ENCODE measurements around the gene KREMEN2.
A peak's percentile ranks its signal among the peaks of the same experiment; 100 is the strongest.

Gene KREMEN2

GRCh38 chr16:2980227-2981176 lies 16.4 kb downstream of the KREMEN2 start, which contains the start of gene PKMYT1:
Gene PKMYT1 (minus strand): TSS chr16:2980446. CDS start chr16:2979657, 789 bp downstream.
- peak; percentile 93 for DNase-seq (ENCODE audit: low spot score)

DNA sequence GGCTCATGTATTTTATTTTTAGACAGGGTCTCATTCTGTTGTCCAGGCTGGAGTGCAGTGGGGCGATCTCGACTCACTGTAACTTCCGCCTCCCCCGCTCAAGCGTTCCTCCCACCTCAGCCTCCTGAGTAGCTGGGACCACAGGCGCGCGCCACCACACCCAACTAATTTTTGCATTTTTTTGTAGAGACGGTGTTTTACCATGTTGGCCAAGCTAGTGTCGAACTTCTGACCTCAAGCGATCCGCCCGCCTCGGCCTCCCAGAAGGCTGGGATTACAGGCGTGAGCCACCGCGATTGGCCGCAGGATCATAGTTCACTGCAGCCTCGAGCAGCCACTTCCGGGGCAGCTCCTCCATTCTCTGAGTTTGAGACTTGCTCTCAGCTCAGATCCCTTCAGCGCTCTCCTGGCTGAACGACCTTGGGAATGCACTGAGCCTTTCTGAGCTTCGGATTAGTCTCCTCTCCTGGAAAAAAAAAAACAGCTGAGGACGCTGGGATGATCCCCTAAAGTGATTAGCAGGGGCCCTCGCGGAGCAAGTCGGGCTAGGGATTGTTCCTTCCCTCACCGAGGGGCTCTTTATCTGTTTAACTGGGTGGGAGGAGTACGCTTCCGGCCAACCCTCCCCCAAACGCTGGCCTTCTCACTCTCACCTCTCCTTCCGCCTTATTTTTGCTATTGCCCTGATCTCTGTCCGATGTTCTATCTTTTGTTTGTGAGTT lies 17.3 kb downstream of the KREMEN2 start:
- no peak for DNase-seq (ENCODE audit: low spot score)

- DNase-seq (ENCODE audit: low spot score): no peak
Observed at GRCh38 chr16:2981899-2982250, 17.8 kb downstream of the KREMEN2 start.

- no peak for DNase-seq (ENCODE audit: low spot score)
Observed at GRCh38 chr16:2982402-2982801, 18.3 kb downstream of the KREMEN2 start.

DNA sequence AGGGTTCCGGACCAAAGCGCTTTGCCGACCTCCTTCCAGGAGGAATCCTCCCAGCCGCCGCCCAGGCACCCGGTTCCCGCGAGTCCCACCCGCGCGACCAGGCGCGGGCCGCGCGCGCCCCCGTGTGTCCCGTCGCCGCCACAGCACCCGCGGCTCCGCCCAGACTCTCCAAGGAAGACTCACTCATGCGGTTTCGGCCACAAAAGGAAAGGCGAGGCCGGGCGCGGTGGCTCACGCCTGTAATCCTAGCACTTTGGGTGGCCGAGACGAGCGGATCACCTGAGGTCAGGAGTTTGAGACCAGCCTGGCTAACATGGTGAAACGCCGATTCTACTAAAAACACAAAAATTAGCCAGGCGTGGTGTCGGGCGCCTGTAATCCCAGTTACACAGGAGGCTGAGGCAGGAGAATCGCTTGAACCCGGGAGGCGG lies 19.6 kb downstream of the KREMEN2 start:
- peak; percentile 72 for DNase-seq (ENCODE audit: low spot score)

GRCh38 chr16:2985462-2985861 lies 21.4 kb downstream of the KREMEN2 start:
- DNase-seq (ENCODE audit: low spot score): no peak

GRCh38 chr16:2985893-2986355 lies 21.8 kb downstream of the KREMEN2 start:
- no peak for DNase-seq (ENCODE audit: low spot score)

DNA sequence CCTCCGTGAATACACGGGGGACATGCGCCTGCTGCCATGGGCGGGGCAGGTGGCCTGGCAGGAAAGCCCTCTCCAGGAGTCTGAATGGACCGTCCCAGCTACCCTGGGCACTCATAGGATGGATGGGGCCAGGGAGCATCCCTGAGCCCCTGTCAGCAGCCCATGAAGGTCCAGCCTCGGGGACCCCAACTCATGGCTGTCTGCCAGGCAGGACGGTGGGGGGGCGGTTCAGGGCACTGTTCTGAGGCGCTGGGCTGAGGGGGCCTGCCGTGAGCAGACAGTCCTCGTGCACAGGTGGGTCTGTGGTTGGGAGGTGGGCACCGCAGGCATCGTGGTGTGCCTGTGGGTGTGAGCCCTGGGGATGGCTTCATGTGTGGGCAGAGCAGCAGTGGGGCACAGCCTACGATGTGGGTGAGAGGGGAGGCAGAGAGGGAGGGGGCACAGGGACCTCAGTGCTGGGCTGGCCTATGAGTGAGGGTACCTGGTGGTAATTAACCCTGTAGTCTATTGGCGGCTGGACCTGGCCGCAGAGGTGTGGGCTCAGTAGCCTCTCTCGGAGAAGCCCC lies 22.6 kb downstream of the KREMEN2 start:
- DNase-seq (ENCODE audit: low spot score): no peak

DNA sequence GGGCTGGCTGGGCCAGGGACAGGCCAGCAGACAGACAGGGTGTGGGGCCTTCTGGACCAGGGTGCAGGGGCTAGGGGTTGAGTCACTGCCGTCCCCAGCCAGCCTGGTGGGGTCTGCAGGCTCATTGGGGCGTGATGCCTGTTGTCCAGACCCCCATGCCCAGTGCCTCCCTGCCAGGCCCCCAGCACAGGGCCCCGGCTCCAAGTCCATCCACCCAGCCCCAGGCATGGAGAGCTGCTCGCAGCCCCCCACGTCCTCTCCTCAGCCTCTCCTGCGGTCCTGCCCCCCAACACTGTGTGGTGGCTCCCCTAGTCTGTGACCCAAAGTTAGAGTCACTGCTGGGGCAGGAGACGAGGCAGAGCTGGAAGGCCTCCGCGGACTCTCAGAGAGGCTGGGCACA lies 23.2 kb downstream of the KREMEN2 start:
- DNase-seq (ENCODE audit: low spot score): no peak

DNA sequence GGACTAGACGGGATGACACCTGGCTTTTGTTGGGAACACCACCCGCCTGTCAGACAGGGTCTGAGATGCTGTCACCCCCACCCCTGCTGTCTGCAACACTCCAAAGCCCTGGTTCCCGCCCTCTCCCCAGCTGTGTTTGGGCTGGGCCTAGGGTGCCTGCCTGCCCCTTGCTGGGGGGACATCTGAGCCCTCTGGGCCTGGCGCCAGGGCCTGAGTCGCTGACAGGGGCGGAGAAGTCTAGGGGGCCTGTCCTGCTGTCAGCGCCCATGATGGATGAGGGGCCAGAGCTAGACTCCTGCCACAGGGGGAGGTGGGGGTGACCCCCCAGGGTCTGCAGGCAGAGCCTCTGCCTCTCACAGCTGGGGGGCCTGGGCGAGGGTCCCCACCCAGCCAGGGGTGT lies 23.8 kb downstream of the KREMEN2 start:
- no peak for DNase-seq (ENCODE audit: low spot score)

DNA sequence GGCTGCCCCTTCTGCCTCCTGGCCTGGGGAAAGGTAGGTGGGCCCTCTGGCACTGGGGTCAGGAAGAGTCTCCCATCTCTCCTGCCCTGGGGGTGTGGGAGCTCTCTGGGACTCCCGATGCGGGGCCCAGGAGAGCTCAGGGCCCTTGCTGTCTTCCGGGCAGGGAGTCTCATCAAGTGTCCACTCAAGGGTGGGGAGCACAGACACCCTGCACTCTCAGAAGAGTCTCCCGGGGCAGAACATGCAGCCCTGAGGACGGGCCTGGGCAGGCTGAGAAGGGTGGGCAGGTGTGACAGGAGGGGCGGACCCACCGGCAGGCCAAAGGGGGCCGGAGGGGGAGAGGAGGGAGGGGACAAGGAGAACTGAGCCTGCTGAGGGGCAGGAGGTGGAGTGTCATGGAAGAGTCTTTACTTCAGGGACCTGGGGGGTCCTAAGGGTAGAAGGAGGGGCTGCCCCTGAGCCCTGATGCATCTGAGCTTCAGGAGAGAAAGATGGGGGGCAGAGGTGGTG lies 24.6 kb downstream of the KREMEN2 start:
- DNase-seq (ENCODE audit: low spot score): no peak

DNA sequence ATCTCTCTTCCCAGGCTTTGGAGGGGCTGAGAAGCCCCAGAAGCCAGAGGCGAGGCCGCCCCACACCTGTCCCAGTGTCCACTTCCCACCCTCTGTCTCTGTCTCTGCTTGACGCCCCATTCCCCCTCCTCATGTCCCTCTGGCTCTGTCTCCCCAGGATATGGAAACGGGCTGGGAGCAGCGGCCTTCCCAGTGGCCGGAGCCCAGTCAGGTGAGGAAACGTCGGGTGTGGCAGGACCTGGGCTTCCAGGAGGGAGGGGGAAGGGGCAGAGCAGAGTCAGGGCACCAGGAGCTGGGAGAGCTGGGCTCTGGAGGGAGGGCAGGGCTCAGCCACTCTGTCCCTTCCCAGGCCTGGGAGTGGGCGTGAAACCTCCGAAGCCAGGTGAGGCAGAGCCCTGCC lies 26.8 kb downstream of the KREMEN2 start:
- no peak for DNase-seq (ENCODE audit: low spot score)

GRCh38 chr16:2991566-2992261 lies 27.6 kb downstream of the KREMEN2 start:
- no peak for DNase-seq (ENCODE audit: low spot score)

GRCh38 chr16:2992383-2993081 lies 28.5 kb downstream of the KREMEN2 start:
- DNase-seq (ENCODE audit: low spot score): no peak

GRCh38 chr16:2996298-2996697 lies 32.2 kb downstream of the KREMEN2 start:
- no peak for DNase-seq (ENCODE audit: low spot score)

- DNase-seq (ENCODE audit: low spot score): no peak
Observed at GRCh38 chr16:2999929-3000328, 35.9 kb downstream of the KREMEN2 start.

DNA sequence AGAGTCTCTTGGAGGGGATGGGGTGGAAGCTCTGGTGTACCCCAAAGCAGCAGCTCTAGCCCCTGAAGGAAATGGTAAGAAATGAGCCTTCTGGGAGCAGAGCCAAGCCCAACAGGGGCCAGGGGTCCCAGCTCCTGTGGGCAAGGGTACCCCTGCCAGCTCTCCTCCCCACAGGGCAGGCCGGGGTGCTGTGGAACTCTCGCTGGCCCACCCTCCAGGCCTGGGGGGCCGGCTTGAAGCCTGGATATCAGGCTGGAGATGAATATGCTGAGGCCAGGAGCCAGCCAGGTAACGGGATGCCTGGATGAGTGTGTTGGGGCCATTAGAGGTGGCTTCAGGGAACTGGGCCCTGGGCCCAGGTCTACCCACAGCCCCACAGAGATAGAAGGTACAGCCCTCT lies 36.5 kb downstream of the KREMEN2 start:
- no peak for DNase-seq (ENCODE audit: low spot score)

GRCh38 chr16:3001316-3001715 lies 37.2 kb downstream of the KREMEN2 start:
- no peak for DNase-seq (ENCODE audit: low spot score)

DNA sequence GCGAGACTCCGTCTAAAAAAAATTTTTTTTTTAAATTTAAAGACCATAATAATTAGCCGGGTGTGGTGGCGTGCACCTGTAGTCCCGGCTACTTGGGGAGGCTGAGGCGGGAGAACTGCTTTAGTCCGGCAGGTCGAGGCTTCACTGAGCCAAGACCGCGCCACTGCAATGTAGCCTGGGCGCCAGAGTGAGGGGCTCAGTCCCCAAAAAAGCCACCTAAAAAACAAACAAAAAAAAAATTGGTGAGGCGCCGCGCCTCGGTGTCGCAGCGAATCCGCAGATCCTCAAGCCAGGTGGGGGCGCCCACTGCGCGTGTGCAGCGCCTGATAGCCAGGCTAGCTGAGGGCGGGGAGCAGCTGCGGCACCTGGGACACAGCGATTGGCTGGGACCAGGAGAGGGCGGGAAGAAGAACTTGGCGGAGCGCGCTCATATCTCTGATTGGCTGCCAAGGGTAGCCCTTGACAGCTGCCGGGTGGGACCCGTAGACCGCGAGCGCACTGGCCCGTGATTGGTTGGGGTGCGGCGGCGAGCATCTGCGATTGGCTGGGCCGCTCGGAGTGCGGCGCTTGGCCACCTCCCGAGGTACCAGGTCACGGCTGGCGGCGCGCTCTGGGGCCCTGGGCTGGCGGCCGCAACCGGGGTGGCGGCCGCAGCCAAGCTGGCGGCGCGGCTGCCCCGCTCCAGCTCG lies 39.7 kb downstream of the KREMEN2 start:
- DNase-seq (ENCODE audit: low spot score): peak; percentile 99

DNA sequence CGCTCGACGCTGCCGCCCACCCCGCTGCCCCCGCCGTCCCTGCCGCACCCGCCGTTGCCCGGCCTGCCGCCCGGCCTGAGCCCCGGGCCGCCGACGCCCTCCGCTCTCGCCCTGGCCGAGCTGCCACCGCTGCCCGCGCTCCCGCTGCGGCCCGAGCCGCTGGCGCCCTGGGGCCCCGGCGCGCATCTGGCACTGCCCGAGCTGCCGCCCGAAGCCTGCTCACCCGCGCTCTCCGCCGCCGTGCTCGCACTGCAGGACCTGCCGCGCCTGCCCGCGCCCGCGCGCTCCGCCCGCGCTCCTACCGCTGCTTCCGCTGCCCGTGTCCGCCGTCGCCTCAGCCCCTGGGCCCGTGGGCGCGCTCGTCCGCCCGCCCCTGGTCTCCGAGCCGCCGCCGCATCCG lies 40.2 kb downstream of the KREMEN2 start:
- no peak for DNase-seq (ENCODE audit: low spot score)
